HCT116 (cell line): Measurements from ENCODE around the gene RGN. TPM values are rescaled to one million over a fixed set of nuclear protein-coding genes. Genes with fewer than 3 reads are reported as not detected.

Experiments
- ATAC-seq: fragments of 200-7000 bp; cut with Tn5 transposase; 2 replicates; pipeline ENCODE4 v1.9.1; 2020; ENCODE audit warnings: mild to moderate bottlenecking, moderate library complexity
- BruUV-seq: library from RNA; stranded (reverse); fragments of 400-500 nt; replicated peaks from 2 replicates; lab custom pipeline; 2021; lab: Mats Ljungman, UMichigan
- CTCF ChIA-PET: fragments of 300-600 bp; sonication (Branson Sonifier 250); formaldehyde crosslinking; loops from one replicate; lab custom pipeline; 2021; ENCODE audit warnings: antibody characterized with exemption; lab: Charles Lee
- POLR2A ChIA-PET: fragments of 300-600, 350-600 bp; sonication (Branson Sonifier 250); formaldehyde crosslinking; loops from one replicate; lab custom pipeline; 2021; ENCODE audit warnings: antibody characterized with exemption; lab: Charles Lee
- RAD21 ChIA-PET, 2 experiments: fragments of 300-600 bp; sonication (Branson Sonifier 250); formaldehyde crosslinking; loops; one replicate each; lab custom pipeline; 2023; ENCODE audit warnings: low total read pairs in 2 of 2; ENCODE audit not compliant: uncharacterized antibody in 2 of 2, unreplicated experiment in 2 of 2, low non-redundant PET in 1 of 2; lab: Charles Lee
- DNase-seq: peaks from one replicate; pipeline ENCODE4 v3.0.0-alpha.2; 2010; ENCODE audit warnings: low read depth, low spot score
- H2AFZ ChIP-seq: fragments of 200-600 bp; shearing (Covaris generic), sonication (generic); 2 replicates; pipeline ENCODE4 v1.6.1; 2017; ENCODE audit warnings: low read depth, mixed run types, mixed read lengths, antibody characterized with exemption, low read length; ENCODE audit not compliant: poor library complexity, severe bottlenecking
- H3K27ac ChIP-seq: 2 replicates; pipeline ENCODE4 v1.5.1; 2012; ENCODE audit warnings: low read depth, low read length
- H3K27me3 ChIP-seq: fragments of 200-600 bp; sonication (generic); 2 replicates; pipeline ENCODE4 v1.6.1; 2016; ENCODE audit warnings: mixed run types, low read length, mixed read lengths; ENCODE audit not compliant: insufficient read depth
- H3K36me3 ChIP-seq, 2 experiments: fragments of 200-500 bp in 1 of 2; fragments of 200-600 bp in 1 of 2; sonication (Bioruptor generic) in 1 of 2; sonication (generic) in 1 of 2; 2 replicates each; pipeline versions ENCODE4 v1.5.1 to v1.6.1; 2014 to 2016; ENCODE audit warnings: low read length in 2 of 2, inconsistent platforms in 1 of 2, mixed read lengths in 1 of 2, mixed run types in 1 of 2; ENCODE audit not compliant: insufficient read depth in 2 of 2, control insufficient read depth in 1 of 2
- H3K4me1 ChIP-seq, 2 experiments: fragments of 200-600 bp in 1 of 2; sonication (generic) in 1 of 2; 2 replicates each; pipeline versions ENCODE4 v1.5.1 to v1.6.1; 2012 to 2017; ENCODE audit warnings: low read length in 2 of 2, inconsistent platforms in 1 of 2, mild to moderate bottlenecking in 1 of 2, mixed read lengths in 1 of 2, mixed run types in 1 of 2, moderate library complexity in 1 of 2; ENCODE audit not compliant: insufficient read depth in 2 of 2, control insufficient read depth in 1 of 2
- H3K4me2 ChIP-seq: fragments of 200-600 bp; sonication (generic); 2 replicates; pipeline ENCODE4 v1.6.1; 2017; ENCODE audit warnings: mixed run types, low read length, mixed read lengths
- H3K4me3 ChIP-seq, 2 experiments: fragments of 200-600 bp in 1 of 2; sonication (generic) in 1 of 2; replicated peaks in 1 of 2; 2 replicates each; pipeline ENCODE4 v1.5.1; 2011 to 2016; ENCODE audit warnings: low read length in 2 of 2, control low read depth in 1 of 2, low read depth in 1 of 2, mild to moderate bottlenecking in 1 of 2, mixed read lengths in 1 of 2, mixed run types in 1 of 2
- H3K79me2 ChIP-seq: fragments of 200-600 bp; sonication (generic); 2 replicates; pipeline ENCODE4 v1.6.1; 2017; ENCODE audit warnings: mild to moderate bottlenecking, mixed run types, low read length, moderate library complexity, mixed read lengths; ENCODE audit not compliant: insufficient read depth
- H3K9ac ChIP-seq: fragments of 200-600 bp; sonication (generic); 2 replicates; pipeline ENCODE4 v1.6.1; 2016; ENCODE audit warnings: low read length, mixed read lengths
- H3K9me2 ChIP-seq: fragments of 200-600 bp; sonication (generic), shearing (Covaris generic); 2 replicates; pipeline ENCODE4 v1.6.1; 2017; ENCODE audit warnings: mixed run types, mild to moderate bottlenecking, moderate library complexity; ENCODE audit not compliant: insufficient read depth
- H3K9me3 ChIP-seq, 2 experiments: fragments of 200-500 bp in 1 of 2; fragments of 200-600 bp in 1 of 2; sonication (Bioruptor generic) in 1 of 2; sonication (generic) in 1 of 2; 2 replicates each; pipeline ENCODE4 v1.6.1; 2014 to 2017; ENCODE audit warnings: low read length in 2 of 2, mixed read lengths in 2 of 2, inconsistent platforms in 1 of 2, low read depth in 1 of 2, mild to moderate bottlenecking in 1 of 2, mixed run types in 1 of 2, moderate library complexity in 1 of 2; ENCODE audit not compliant: control insufficient read depth in 1 of 2, insufficient read depth in 1 of 2
- H4K20me1 ChIP-seq: fragments of 200-600 bp; sonication (generic), shearing (Covaris generic); 2 replicates; pipeline ENCODE4 v1.6.1; 2017; ENCODE audit warnings: mixed run types, mild to moderate bottlenecking, moderate library complexity; ENCODE audit not compliant: insufficient read depth
- CBX3 ChIP-seq: IDR thresholded peaks from 2 replicates; pipeline ENCODE4 v1.6.1; 2012; ENCODE audit warnings: low read depth
- CEBPB ChIP-seq: IDR thresholded peaks from 2 replicates; pipeline ENCODE4 v1.6.1; 2012; ENCODE audit warnings: low read depth
- EGR1 ChIP-seq: IDR thresholded peaks from 2 replicates; pipeline ENCODE4 v1.6.1; 2012; ENCODE audit warnings: low read depth
- ELF1 ChIP-seq: IDR thresholded peaks from 2 replicates; pipeline ENCODE4 v1.6.1; 2012; ENCODE audit warnings: low read depth, borderline replicate concordance
- EZH2 ChIP-seq: fragments of 200-600 bp; sonication (generic); IDR thresholded peaks from 2 replicates; pipeline ENCODE4 v1.6.1; 2017; ENCODE audit warnings: antibody characterized with exemption, mixed run types
- EZH2phosphoT487 ChIP-seq: fragments of 200-600 bp; IDR thresholded peaks from 2 replicates; pipeline ENCODE4 v1.6.1; 2018; ENCODE audit warnings: antibody characterized with exemption, borderline replicate concordance
- JUND ChIP-seq: IDR thresholded peaks from 2 replicates; pipeline ENCODE4 v1.6.1; 2012
- RAD21 ChIP-seq: IDR thresholded peaks from 2 replicates; pipeline ENCODE4 v1.6.1; 2012; ENCODE audit warnings: low read depth, mild to moderate bottlenecking
- SRF ChIP-seq: IDR thresholded peaks from 2 replicates; pipeline ENCODE4 v1.6.1; 2012; ENCODE audit warnings: low read depth
- TCF7L2 ChIP-seq: IDR thresholded peaks from 2 replicates; pipeline ENCODE4 v1.7.0; 2011; ENCODE audit warnings: borderline replicate concordance, inconsistent platforms; ENCODE audit not compliant: insufficient read depth, insufficient read length; ENCODE audit errors: extremely low read depth
- ZFX ChIP-seq: fragments of 450-650 bp; IDR thresholded peaks from 2 replicates; pipeline ENCODE4 v1.6.1; 2017
- intact Hi-C: fragments of 100-400 bp; cut with micrococcal nuclease; formaldehyde crosslinking; loops from 2 replicates; pipeline ENCODE4 v1.10.0; 2022
- total RNA-seq: library from RNA; stranded (reverse); gene quantifications from one replicate; pipeline ENCODE4 v1.2.1, GENCODE V29; 2021; ENCODE audit not compliant: unreplicated experiment
- TF ChIP-seq, protein P1 (sequence below): IDR thresholded peaks from 2 replicates; pipeline ENCODE4 v1.6.1; 2011; ENCODE audit warnings: mild to moderate bottlenecking, low read length, moderate library complexity; ENCODE audit not compliant: insufficient replicate concordance; ENCODE audit errors: extremely low read depth
- TF ChIP-seq, protein P2 (sequence below): IDR thresholded peaks from 2 replicates; pipeline ENCODE4 v1.6.1; 2012
- TF ChIP-seq, protein P3 (sequence below): IDR thresholded peaks from 2 replicates; pipeline ENCODE4 v1.6.1; 2012; ENCODE audit warnings: low read depth
- TF ChIP-seq, protein P4 (sequence below), 3 experiments: fragments of 200-600 bp in 1 of 3; sonication (generic) in 1 of 3; IDR thresholded peaks in 2 of 3; conservative IDR thresholded peaks in 1 of 3; 2 replicates each; pipeline ENCODE4 v1.5.1; 2012 to 2017; ENCODE audit warnings: low read depth in 2 of 3, low read length in 2 of 3, antibody characterized with exemption in 1 of 3, borderline replicate concordance in 1 of 3, control low read depth in 1 of 3, mild to moderate bottlenecking in 1 of 3, mixed read lengths in 1 of 3, mixed run types in 1 of 3, moderate library complexity in 1 of 3; ENCODE audit not compliant: insufficient read depth in 1 of 3

The RGN gene
- total RNA-seq, 1 experiment from 2014 or later: not detected

DNA sequence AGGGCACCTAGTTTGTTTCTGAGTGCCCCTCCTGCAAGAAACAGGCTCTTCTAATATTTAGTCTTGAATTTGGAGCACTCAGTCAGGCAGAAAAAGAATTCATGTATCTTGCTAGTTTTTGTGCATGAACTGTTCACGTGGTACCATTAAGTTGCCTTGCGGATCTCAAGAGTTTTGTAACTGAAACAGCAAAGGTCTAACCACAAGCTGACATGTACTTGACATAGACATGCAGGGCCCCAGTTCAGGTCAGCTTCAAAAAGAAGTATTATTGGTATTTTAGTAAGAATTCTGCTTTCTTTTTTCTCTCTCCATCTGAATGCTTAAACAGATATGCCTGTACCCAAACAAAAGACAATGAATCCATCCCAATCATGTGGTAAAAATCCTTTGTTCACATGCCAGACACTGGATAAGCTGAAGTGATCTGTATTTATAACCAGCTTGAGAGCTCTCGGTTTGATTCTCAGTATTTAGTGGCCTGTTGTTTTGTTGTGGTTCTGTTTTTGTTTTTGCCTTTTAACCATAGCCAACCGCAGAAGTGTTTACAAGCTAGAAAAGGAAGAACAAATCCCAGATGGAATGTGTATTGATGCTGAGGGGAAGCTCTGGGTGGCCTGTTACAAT lies 13.0 kb downstream of the RGN start:
- no peak for TF ChIP-seq EGR1
- TF ChIP-seq ELF1: no peak
- no peak for TF ChIP-seq JUND
- no peak for TF ChIP-seq CBX3
- TF ChIP-seq, protein P1, sequence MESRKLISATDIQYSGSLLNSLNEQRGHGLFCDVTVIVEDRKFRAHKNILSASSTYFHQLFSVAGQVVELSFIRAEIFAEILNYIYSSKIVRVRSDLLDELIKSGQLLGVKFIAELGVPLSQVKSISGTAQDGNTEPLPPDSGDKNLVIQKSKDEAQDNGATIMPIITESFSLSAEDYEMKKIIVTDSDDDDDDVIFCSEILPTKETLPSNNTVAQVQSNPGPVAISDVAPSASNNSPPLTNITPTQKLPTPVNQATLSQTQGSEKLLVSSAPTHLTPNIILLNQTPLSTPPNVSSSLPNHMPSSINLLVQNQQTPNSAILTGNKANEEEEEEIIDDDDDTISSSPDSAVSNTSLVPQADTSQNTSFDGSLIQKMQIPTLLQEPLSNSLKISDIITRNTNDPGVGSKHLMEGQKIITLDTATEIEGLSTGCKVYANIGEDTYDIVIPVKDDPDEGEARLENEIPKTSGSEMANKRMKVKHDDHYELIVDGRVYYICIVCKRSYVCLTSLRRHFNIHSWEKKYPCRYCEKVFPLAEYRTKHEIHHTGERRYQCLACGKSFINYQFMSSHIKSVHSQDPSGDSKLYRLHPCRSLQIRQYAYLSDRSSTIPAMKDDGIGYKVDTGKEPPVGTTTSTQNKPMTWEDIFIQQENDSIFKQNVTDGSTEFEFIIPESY: no peak
- TF ChIP-seq SRF: no peak
- no peak for TF ChIP-seq RAD21
- TF ChIP-seq, protein P2, sequence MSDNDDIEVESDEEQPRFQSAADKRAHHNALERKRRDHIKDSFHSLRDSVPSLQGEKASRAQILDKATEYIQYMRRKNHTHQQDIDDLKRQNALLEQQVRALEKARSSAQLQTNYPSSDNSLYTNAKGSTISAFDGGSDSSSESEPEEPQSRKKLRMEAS: no peak
- no peak for TF ChIP-seq ZFX
- TF ChIP-seq, protein P3, sequence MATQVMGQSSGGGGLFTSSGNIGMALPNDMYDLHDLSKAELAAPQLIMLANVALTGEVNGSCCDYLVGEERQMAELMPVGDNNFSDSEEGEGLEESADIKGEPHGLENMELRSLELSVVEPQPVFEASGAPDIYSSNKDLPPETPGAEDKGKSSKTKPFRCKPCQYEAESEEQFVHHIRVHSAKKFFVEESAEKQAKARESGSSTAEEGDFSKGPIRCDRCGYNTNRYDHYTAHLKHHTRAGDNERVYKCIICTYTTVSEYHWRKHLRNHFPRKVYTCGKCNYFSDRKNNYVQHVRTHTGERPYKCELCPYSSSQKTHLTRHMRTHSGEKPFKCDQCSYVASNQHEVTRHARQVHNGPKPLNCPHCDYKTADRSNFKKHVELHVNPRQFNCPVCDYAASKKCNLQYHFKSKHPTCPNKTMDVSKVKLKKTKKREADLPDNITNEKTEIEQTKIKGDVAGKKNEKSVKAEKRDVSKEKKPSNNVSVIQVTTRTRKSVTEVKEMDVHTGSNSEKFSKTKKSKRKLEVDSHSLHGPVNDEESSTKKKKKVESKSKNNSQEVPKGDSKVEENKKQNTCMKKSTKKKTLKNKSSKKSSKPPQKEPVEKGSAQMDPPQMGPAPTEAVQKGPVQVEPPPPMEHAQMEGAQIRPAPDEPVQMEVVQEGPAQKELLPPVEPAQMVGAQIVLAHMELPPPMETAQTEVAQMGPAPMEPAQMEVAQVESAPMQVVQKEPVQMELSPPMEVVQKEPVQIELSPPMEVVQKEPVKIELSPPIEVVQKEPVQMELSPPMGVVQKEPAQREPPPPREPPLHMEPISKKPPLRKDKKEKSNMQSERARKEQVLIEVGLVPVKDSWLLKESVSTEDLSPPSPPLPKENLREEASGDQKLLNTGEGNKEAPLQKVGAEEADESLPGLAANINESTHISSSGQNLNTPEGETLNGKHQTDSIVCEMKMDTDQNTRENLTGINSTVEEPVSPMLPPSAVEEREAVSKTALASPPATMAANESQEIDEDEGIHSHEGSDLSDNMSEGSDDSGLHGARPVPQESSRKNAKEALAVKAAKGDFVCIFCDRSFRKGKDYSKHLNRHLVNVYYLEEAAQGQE: no peak
- TF ChIP-seq EZH2: no peak
- TF ChIP-seq CEBPB: no peak
- TF ChIP-seq TCF7L2: no peak
- TF ChIP-seq, protein P4, sequence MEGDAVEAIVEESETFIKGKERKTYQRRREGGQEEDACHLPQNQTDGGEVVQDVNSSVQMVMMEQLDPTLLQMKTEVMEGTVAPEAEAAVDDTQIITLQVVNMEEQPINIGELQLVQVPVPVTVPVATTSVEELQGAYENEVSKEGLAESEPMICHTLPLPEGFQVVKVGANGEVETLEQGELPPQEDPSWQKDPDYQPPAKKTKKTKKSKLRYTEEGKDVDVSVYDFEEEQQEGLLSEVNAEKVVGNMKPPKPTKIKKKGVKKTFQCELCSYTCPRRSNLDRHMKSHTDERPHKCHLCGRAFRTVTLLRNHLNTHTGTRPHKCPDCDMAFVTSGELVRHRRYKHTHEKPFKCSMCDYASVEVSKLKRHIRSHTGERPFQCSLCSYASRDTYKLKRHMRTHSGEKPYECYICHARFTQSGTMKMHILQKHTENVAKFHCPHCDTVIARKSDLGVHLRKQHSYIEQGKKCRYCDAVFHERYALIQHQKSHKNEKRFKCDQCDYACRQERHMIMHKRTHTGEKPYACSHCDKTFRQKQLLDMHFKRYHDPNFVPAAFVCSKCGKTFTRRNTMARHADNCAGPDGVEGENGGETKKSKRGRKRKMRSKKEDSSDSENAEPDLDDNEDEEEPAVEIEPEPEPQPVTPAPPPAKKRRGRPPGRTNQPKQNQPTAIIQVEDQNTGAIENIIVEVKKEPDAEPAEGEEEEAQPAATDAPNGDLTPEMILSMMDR (IDR thresholded peaks at IDR 0.05 in 2 of 3, conservative IDR thresholded peaks at IDR 0.05 in 1 of 3; ENCODE audit: borderline replicate concordance in 1 of 3, insufficient read depth in 1 of 3, low read depth in 2 of 3, low read length in 2 of 3): no peak
- no peak for TF ChIP-seq EZH2phosphoT487
- ChIA-PET CTCF (interaction anchor here (1.2 kb wide), 1 partner anchor 54 kb away, joined by 4 read pairs; the partner anchor contains the start of genes NDUFB11 and RBM10), POLR2A (no interaction called here), RAD21 (no interaction called here)
- Histone ChIP-seq H3K9ac (no peak overlapping the region), H2AFZ (no peak overlapping the region), H4K20me1 (no peaks in the 10 kb centered on the region), H3K27me3 (no peaks in the 10 kb centered on the region), H3K9me2 (no peaks in the 10 kb centered on the region), H3K4me3 (no peak overlapping the region), H3K27ac (no peak overlapping the region), H3K4me2 (no peak overlapping the region), H3K36me3 (no peaks in the 10 kb centered on the region), H3K79me2 (no peaks in the 10 kb centered on the region), H3K4me1 (no peaks in the 10 kb centered on the region), H3K9me3 (no peaks in the 10 kb centered on the region)
- no peak for ATAC-seq
- no peak for DNase-seq
- intact Hi-C loops: loop anchor here (10.0 kb wide), 2 partner anchors 336 to 446 kb away; partner anchors contain the start of gene SLC9A7
- no TSS peak for BruUV-seq
